Stimulated activated CD8-positive, alpha-beta memory T cell treated with anti-CD3 and anti-CD28 coated beads, Interleukin-2, amount 100 ng/mL, for 1 hour (primary cell): ENCODE results near the gene TMPRSS3.
"Not testable (repeated sequence)": the region's sequence is repeated elsewhere in the genome, so short reads cannot be mapped to it uniquely, and the experiment has no call there.

Source experiments
- DNase-seq, 2 donors: peaks; one replicate each; pipeline ENCODE4 v3.0.0-alpha.2; 2020; ENCODE audit warnings: low read depth in 2 of 2

TMPRSS3 gene

GRCh38 chr21:42427809-42428419 lies 32.1 kb upstream of the TMPRSS3 start:
- DNase-seq = no peak

DNA sequence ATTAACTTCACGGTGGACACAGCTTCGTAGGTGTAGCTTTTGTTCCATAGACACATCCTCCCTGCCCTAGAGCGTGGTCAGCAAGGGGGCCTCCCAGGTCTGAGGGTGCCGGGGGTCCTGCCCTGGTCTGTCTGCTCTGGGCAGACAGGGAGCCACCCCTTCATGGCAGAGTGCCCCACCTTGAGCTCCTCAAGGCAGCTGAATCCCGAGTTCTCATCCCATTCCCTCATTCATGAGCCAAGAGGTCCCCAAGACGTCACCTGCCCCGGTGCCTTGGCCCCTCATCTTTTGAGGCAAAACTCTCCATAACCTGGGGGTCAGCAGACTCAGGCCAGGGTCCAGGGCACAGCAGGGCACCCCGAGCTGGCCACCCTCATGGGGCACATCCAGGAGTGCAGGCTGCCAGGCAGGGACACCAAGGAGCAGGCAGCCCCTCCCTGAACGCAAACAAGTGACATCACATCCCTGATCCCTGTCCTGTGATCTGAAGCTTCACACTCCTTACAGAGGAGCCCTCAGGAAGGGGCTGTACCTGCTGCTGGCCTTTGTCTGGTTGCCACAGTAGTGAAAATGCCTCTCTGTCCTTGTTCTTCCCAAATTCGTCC lies 31.1 kb upstream of the TMPRSS3 start:
- no peak for DNase-seq

- no peak for DNase-seq
Observed at GRCh38 chr21:42426424-42426823, 30.6 kb upstream of the TMPRSS3 start.

- DNase-seq = no peak
Observed at GRCh38 chr21:42425591-42425990, 29.7 kb upstream of the TMPRSS3 start.

- DNase-seq = peak; percentile 57 to 60
Observed at GRCh38 chr21:42424914-42425541, 29.2 kb upstream of the TMPRSS3 start.

- DNase-seq = no peak
Observed at GRCh38 chr21:42423685-42424084, 27.8 kb upstream of the TMPRSS3 start.

GRCh38 chr21:42423197-42423675 lies 27.4 kb upstream of the TMPRSS3 start:
- DNase-seq = no peak

GRCh38 chr21:42421018-42421793 lies 25.4 kb upstream of the TMPRSS3 start:
- DNase-seq = no peak

DNA sequence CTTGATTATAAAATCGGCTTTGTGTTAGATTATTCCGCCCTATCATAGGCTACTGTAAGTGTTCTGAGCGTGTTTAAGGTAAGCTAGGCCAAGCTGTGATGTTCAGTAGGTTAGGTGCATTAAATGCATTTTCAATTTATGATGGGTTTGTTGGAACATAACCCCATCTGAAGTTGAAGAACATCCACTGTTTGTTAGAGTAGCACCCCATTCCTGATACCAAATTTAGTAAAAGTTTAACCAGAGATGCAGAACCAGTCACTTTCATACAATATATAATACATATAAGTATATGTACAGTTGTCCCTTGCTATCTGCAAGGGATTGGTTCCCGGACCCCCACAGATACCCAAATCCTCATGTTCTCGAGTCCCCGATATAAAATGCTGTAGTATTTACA lies 24.0 kb upstream of the TMPRSS3 start:
- DNase-seq = no peak

DNA sequence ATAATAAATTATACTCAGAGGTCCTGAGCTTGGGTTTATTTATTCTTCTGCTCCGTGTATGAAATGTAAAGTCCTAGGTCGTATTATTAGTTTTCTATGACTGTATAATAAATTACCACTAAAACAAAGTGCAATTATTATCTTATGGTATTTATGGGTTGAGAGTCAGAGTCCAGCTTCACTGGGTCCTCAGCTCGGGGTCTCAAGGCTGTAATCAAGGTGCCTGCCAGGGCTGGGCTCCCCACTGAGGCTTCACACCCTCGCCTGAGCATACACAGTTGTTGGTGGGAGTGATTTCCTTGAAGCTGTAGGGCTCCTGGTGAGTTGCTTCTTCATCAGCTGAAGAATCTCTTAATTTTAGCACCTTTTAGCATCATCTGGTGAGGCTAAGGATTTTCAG lies 23.0 kb upstream of the TMPRSS3 start:
- DNase-seq = no peak

GRCh38 chr21:42417533-42417932 lies 21.7 kb upstream of the TMPRSS3 start:
- no peak for DNase-seq

DNA sequence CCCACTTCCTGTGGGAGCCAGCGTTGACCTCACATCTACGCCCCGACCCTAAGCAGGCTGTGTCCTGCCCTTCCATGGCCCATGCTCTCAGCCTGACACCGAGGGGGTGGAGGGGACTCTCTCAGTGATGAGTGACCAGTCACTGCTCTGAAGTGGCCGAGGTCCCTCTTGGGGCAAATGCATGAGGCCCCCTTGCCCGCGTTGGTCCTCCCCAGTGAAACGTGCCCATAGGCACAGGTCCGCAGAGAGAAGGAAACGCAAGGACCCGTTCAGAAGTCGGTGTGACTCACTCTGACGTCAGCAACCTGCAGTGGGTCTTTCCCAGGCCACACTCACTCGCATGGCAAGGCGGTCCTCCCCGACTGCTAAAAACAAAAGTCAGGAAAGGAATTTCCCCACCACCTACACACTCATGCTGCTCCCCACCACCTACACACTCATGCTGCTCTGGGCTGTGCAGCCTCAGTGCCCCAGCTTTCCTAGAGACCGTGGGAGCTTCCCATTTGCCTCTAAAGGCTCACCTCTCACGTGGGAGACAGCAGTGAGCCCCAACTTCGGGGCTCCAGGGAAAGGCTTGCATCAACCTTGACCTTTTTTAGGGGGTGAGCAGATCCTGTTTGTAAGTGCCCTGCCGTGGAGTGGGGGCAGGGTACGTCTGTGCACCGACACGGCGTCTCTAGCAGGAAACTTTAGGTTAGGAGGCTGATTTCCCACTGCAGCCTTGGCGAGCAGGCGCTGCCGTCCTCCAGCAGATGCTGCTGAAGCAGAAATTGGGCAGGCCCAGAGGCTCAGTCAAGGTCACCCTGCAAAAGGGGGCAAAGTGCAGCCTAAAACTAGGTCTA lies 19.3 kb upstream of the TMPRSS3 start:
- peak; percentile 70 to 79 for DNase-seq

DNA sequence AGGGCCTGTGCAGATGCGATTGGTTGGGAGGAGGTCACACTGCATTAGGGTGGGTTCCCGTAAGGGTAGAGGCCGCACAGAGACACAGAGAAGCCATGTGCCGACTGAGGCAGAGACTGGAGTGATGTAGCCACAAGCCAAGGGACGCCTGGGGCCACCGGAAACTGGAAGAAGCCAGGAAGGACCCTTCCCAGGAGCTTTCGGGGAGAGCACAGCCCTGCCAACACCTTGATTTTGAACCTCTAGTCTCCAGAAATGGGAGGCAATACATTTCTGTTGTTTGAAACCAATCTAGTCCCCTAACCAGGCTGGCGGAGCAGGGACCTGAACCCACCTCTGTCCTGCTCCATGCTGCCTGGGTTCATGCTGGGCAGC lies 18.7 kb upstream of the TMPRSS3 start:
- DNase-seq = no peak

GRCh38 chr21:42414066-42414465 lies 18.2 kb upstream of the TMPRSS3 start:
- DNase-seq = no peak

GRCh38 chr21:42413500-42413899 lies 17.6 kb upstream of the TMPRSS3 start:
- DNase-seq = no peak

DNA sequence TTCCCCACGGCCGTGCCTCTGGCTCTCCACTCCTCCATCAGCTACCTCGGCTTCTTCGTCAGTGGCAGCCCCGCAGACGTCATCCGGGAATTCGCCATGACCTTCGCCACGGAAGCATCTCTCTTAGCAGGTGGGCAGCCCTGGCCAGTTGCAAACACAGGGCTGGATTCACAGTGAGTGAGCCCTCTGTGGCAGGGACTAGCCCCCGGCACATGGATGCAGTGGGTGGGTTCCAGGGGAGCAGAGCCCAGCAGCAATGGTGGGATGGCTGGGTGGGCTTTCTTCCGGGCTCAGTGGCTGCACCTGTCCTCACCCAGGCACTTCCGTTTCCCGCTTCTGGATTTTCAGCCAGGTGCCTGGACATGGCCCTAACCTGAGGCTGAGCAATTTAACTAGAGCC lies 17.2 kb upstream of the TMPRSS3 start:
- no peak for DNase-seq

- DNase-seq = no peak
Observed at GRCh38 chr21:42412636-42412933, 16.7 kb upstream of the TMPRSS3 start.

DNA sequence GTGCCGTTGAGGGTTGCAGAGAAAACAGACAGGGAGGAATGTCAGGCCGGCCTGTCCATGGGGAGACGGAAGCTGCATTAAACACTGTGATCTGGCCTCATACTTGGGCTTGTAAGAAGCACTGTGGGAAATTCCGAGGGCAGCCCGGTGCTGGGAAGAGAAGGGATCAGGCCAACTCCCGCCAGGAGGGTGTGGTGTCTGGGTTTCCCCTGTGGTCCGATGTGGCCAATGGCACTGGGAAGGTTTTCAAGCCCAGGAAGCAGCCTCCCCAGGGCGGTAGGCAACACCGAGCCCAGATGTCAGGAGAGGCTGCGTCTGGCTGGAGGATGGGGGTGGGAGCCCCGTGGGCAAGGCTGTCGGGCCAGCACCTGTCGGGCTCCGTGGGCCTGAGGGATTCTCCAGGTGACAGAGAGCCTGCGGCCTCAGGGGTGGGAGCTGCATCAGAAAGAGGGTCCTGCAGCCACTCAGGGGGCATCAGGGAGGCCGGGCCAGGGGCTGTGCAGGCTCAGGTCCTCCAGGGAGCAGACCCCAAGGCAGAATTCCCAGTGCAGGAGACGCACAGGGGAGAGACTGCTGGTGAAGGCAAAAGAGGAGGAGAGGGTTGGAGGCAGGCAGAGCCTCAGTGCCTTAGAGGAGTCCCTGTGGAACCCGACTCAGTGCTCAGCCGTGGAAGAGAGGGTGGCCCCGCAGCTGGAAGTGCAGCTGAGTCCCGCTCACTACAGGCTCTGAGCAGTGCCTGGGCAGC lies 16.2 kb upstream of the TMPRSS3 start:
- DNase-seq = no peak

DNA sequence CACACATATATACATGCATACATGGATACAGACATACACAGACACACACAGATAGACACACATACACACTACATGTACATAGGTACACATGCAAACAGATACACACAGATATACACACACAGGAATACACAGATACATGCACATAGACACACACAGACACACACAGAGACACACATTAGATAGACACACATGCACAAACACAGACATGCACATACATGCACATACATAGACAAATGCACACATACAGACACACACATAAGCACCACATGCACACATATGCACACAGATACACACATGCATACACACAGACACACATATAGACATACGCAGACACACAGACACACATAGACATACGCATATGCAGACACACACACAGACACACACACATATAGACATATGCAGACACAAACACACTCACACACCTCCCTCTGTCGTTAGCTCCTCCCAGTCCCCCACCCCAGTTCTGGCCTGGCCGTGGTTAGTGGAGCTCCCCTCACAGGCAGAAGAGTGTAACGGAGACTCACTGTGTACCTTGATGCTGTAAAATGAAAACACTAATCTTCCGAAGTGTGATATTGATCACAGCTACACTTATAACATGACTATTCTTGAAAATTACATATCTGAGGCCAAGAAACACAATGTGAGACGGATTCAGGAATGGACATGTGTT lies 15.5 kb upstream of the TMPRSS3 start:
- DNase-seq = no peak

DNA sequence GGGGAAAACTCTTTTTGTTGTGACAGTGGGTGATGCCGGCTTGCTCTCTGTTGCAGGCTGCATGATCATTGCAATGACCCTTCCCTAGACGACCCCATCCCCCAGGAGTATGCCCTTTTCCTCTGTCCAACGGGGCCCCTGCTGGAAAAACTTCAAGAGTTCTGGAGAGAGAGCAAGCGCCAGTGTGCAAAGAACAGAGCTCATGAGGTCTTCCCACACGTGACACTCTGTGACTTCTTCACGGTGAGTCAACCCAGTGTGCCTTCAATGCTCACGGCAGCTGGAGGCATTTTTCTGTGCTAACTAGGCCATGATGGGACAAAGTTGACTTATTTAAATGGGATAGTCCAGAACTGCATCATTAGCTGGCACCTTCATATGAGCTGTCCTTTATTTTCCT lies 13.5 kb upstream of the TMPRSS3 start:
- no peak for DNase-seq

GRCh38 chr21:42408718-42409117 lies 12.9 kb upstream of the TMPRSS3 start:
- DNase-seq = not testable (repeated sequence)
